Jurkat, Clone E6-1 (cell line): ENCODE measurements around the gene PRXL2B.
"Not testable (repeated sequence)": the region's sequence is repeated elsewhere in the genome, so short reads cannot be mapped to it uniquely, and the experiment has no call there.

ENCODE experiments used
- DNase-seq: peaks from one replicate; pipeline ENCODE4 v3.0.0-alpha.2; 2011; ENCODE audit warnings: low read depth, low spot score
- H3K4me3 ChIP-seq: 2 replicates; pipeline ENCODE4 v1.5.1; 2011; ENCODE audit warnings: mild to moderate bottlenecking, low read length, control low read depth, moderate library complexity

The PRXL2B gene

DNA sequence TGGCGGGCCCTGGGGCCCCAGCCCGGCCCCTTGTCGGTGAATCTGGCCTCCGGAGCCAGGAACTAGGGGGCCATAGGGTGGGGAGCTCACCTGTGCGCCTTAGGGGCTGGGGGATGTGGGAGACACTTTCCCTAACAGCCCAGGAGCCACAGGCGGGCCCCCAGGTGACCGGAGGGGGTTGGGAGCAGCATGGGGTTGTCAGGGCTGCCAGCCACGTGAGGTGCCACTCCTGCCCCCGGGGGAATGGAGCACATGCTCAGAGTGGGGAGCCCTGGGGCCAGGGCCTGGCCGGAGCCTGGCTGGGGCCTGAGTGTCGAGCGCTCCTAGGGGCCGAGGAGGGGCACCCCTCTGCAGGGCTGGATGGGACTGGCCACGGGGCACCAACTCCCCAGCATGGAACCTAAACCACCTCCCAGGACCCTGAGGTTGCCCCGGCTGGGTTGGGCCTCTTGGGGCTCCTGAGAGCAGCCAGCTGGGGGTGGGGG lies 19.9 kb downstream of the PRXL2B start:
- no peak overlapping the region for H3K4me3 ChIP-seq
- DNase-seq = no peak

DNA sequence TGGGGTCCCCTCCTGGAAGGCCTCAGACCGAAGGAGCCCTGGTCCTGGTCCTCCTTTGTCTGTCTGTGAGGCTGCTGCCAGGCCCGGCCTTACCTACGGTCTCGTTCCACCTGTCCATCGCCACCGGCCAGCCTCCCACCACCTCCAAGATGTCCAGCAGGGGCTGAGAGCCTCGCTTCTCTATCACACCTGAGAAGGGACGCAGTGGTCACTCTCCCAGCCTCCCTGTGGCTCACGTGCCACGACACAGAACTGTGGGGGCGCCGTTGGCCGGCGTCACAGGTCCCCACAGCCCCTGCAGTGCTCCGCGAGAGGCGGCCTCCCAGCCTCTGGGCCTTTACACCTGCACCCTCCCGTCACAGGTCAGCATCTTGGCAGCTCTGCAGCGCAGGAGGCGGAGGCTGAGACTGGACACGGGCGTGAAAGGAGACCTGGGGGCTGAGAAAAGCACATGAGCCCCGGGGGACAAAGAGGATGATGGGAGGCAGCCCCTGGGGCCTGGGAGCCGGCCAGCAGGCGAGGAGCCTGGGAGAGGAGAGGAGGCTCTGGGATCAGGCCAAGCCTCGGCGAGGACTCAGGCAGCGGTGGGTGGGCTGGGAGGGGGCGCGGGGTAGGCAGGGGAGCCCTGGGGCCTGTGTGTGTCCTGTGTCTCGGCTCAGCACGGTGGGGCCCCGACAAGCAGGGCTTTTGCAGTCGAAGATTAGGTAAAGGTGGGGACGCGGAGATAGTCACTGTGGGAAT lies 20.5 kb downstream of the PRXL2B start:
- no peak for DNase-seq

DNA sequence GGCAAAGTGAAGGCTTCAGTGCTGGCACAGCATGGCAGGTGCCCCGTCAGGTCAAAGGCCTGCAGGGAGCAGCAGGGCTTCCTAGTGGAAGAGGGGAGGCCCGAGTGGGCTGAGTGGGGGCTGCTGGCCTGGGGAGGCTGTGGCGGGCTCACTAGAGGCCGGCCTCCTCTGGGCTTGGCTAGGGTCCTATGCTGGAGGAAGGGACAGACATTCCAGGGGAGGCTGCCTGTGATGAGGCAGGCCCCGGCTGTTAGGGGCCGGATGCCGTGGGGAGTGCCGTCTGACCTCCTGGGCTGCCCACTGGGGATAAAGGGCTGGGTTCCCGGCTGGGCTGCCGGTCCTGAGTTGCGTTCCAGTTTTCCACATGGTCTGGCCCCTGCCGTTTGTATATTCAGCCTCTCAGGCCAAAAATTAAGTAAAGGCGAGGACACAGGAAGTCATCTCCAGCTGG lies 21.1 kb downstream of the PRXL2B start:
- no peak overlapping the region for H3K4me3 ChIP-seq
- DNase-seq = no peak

More for the DNA sequence above, 20.5 kb downstream of the PRXL2B start:
- no peak overlapping the region for H3K4me3 ChIP-seq

DNA sequence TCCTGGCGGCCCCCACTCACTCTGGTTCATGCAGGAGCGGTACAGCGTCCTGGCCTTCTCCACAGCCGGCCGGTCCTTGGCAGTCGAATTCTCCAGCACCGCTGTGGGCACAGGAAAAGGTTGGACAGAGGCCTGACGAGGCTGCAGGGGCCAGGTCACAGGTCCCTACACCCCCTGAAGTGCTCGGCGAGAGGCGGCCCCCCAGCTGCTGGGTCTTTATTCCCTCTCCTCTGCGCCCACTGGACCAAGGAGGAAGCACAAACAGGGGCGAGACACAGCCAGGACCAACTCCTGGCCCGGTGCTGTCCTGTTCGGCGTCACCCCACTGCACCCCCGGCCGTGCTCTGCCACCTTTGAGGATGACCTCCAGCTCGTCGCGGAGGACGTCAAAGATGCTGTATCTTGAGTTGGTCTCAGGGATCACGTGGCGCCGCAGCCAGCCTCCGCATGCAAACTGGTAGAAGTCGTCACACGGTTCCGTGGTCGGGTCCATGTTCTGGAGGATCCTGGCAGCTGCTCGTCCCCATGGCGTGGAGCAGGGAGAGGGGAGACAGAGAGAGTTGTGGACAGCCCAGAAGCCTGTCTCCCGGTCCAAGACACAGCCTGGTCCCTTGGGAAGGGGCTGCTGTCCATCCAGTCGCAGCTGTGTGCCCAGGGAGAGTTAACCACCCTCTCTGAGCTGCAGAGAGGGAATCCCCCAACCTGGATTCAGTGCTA lies 22.9 kb downstream of the PRXL2B start:
- DNase-seq = no peak
- no peak overlapping the region for H3K4me3 ChIP-seq

DNA sequence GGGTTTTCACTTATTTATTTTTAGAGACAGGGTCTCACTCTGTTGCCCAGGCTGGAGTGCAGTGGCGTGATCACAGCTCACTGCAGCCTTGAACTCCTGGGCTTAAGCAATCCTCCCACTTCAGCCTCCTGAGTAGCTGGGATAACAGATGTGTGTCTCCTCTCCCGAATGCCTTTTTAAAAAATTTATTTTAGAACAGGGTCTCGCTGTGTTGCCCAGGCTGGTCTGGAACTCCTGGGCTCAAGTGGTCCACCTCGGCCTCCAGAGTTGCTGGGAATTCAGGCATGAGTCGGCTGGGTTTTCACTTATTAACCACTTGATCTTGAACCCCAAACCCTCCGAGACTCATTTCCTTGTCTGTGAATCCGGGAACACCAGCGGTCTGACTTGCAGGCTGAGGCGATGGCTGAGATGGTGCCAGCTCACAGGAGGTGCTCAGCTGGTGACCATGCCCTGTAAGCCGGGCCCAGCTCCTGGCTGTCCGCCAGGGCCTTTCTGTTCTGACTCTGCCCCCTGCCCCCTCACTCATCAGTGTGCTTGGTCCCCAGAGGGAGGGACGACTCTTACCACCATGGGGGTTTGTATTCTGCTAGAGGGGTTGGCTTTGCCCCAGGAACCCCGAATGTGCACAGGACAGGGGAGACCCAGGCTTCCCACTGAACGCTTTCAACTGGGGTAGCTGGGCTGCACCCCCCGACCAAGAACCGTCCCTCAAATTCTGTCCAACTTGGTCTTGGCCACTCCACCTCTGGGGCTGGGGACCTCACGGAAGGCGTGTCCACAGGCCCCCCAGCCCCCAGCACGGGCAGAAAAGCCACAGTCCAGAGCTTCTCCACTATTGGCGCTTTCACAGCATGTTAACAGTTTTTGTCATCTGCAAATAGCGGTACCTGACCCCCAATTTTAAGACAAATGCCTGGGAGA lies 23.7 kb downstream of the PRXL2B start:
- no peak overlapping the region for H3K4me3 ChIP-seq
- DNase-seq = no peak

DNA sequence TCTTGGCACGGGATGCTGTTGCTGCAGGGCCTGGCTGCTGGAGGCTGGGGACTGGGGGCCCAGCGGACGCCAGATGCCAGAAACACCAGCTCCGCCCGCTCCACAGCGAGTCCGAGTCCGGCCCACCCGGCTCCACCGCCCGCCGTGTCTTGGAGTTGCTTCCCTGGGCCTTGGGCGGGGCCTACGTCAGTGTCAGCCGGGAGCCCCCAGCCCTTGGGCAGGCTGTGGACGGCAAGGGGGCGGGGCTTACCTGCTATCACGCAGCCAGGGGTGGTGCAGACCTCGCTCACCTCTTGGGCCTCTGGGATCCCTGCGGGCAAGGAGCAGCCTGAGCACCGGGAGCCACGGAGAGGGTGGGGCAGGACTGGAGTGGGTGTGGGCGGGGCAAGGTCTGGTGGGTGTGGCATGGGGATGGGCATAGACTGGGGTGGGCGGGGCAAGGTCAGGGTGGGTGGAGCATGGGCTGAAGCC lies 24.5 kb downstream of the PRXL2B start:
- DNase-seq = no peak
- no peak overlapping the region for H3K4me3 ChIP-seq

DNA sequence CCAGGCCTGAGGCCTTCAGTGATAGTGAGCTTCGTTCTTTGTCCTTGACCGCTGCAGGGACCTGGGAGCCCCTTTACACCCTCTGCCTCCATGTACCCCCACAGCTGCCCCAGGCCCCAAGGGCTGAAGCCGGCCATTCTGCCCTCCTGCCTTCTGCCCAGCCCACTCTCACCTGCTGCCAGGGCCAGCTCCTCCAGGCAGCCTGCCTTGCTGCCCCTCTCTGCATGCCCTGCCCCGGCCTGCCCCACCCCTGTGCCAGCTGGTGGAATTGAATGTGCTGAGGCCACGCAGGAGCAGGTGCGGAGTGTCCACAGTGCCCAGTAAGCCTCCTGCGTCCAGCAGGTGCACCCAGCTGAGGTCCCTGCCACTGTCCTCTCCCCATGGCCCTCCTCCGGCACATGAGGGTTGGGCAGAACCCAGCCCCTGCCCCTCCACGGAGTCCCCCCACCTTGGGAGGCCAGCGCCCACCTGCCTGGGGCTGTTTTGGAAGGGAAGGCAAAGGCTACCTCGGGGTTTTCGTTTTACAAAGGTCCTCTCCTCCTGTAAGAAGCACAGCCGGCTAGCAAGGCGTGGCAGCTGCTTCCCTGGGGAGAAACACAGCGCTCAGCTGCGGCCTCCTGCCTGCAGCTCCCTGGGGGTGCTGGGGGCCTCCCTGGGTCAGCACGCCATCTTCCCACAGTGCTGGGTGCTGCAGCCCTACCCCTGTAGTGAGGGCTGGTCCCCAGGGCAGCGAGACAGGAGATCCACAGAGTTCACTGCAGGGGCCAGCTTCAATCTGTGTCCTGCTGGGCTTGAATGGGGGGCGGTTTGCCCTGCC lies 25.3 kb downstream of the PRXL2B start:
- no peak for DNase-seq
- H3K4me3 ChIP-seq = no peak overlapping the region

DNA sequence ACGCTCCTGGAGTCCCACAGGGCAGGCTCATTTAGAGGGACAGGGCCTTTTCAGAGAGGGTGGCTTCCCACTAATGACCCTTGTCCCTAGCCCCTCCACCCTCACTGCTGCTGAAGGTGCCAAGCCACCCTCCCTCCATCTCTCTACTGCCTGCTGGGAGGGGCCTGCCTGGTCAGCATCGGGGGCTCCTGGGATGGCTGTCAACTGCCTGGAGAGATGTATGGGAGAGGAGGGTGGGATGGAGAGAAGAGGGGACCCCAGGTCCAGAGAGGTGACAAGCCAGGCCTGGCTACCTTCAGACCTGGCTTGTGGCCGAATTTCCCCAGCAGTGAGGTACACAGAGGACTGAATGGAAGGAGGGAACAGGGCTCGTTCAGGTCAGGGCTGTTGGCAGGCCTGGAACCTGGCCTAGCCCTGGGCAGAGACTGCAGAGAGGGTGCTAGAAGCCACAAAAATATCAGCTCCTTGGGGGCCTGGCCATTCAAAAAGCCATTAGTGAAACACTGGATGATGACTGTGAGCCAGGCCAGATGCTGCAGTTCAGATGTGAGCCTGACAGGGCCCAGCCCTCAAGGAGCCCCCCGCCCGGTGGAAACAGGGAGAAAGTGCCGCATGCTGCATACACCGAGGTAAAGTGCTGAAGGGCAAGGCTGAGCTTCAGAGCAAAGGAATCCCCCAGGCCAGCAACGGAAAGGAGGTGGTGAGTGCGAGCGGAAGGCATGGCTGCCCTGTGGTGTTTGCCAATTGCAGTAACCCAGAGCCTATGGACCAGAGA lies 26.2 kb downstream of the PRXL2B start:
- no peak for DNase-seq
- no peak overlapping the region for H3K4me3 ChIP-seq

DNA sequence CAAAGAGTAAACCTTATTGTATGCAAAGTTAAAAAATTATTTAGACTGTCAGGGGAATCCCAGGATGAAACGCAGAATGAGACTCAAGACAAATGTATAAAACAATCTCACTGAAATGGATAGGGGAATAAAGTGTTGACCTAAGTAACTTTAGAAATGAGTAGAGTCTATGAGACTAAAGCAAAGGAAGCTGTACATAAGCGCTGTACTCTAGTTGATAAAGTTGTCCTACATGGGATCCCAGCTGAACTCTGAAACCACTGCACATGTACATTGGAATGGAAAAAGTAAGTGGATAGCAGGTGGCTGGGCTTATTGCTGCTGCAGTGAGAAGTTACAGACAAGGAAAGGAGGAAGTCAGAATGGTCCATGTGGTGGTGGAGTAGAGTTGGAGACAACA lies 27.6 kb downstream of the PRXL2B start:
- H3K4me3 ChIP-seq = no peak overlapping the region
- DNase-seq = no peak

DNA sequence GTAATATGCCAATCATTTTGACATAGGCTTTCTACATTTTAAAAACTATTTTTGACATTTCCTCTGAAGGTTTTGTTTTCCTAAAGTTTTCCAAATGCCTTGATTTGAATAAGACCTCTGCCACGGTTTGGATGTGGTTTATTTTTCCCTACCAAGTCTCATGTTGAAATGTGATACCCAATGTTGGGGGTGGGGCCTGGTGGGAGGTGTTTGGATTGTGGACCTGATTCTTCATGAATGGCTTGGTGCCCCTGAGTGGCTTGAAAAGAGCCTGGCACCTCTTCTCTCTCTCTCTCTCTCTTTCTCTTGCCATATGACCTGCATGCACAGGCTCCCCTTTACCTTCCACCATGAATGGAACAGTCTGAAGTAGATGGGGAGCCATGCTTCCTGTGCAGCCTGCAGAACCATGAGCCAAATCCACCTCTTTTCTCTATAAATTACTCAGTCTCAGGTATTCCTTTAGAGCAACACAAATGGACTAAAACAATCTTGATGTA lies 31.4 kb downstream of the PRXL2B start:
- DNase-seq = no peak
- H3K4me3 ChIP-seq = no peak overlapping the region

DNA sequence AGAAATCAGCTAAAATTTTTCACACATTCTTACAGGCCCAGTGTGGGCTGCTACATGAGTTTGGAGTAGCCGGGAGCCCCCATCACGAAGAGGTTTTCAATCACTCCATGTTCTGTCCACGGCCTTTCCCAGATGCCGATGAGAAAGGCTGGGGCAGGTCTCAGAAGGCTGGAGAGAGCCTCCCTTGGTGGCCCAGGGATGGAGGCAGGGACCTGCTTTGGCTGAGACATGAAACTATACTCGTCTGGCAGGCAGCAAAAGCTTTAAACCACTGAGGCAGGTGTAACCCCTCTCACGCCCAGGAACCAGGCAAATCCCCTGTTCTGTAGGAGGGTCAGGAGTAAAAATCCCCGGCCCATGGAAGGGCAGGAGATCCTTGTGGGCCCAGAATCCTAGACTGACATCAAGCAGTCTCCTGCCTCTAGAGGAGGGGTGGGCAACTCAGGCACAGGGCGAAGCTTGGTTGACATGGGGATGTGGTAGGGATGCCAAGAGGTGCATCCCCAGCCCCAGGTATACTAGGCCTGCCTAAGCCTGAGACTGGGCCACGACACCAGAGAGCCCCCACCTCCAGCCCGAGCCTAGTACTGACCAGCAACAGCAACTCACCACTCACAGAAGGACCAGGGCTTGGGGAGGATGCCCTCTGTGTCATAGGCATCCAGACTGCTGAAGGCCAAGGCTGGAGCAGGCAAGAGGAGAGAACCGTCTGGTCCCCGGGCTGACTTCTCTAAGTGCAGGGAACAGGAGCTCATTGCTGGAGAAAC lies 37.2 kb downstream of the PRXL2B start:
- no peak for DNase-seq
- no peak overlapping the region for H3K4me3 ChIP-seq

DNA sequence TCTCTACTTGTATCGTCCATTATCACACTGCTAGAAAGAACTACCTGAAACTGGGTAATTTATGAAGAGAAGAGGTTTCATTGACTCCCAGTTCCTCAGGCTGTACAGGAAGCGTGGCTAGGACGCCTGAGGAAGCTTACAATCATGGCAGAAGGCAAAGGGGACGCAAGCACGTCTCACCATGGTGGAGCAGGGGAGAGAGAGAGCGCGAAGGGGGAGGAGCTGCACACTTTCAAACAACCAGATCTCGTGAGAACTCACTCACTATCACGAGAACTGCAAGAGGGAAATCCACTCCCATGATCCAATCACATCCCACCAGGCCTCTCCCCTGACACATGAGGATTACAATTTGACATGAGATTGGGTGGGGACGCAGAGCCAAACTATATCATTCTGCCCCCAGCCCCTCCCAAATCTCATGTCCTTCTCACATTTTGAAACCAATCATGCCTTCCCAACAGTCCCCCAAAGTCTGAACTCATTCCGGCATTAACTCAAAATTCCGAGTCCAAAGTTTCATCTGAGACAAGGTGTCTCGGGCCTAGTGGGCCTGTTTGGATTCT lies 38.2 kb downstream of the PRXL2B start:
- H3K4me3 ChIP-seq = no peak overlapping the region
- no peak for DNase-seq

DNA sequence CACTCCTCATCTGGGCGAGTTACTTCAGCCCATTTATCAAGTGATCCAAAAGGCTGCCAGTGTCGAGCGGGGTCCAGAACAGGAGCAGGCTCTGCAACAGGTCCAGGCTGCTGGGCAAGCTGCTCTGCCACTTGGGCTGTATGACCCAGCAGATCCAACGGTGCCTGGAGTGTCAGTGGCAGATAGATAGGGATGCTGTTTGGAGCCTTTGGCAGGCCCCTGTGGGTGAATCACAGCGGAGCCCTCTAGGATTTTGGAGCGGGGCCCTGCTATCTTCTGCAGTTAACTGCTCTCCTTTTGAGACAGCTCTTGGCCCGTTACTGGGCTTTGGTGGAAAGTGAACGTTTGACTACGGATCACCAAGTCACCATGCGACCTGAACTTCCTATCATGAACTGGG lies 38.7 kb downstream of the PRXL2B start:
- DNase-seq = no peak
- no peak overlapping the region for H3K4me3 ChIP-seq

DNA sequence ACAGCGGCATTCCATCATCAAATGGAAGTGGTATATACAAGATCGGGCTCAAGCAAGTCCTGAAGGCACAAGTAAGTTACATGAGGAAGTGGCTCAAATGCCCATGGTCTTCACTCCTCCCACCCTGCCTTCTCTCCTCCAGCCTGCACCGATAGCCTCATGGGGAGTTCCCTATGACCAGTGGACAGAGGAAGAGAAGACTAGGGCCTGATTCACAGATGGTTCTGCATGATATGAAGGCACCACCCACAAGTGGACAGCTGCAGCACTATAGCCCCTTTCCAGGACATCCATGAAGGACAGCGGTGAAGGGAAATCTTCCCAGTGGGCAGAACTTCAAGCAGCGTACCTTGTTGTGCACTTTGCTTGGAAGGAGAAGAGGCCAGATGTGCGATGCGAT lies 39.2 kb downstream of the PRXL2B start:
- not testable (repeated sequence) for H3K4me3 ChIP-seq, DNase-seq

DNA sequence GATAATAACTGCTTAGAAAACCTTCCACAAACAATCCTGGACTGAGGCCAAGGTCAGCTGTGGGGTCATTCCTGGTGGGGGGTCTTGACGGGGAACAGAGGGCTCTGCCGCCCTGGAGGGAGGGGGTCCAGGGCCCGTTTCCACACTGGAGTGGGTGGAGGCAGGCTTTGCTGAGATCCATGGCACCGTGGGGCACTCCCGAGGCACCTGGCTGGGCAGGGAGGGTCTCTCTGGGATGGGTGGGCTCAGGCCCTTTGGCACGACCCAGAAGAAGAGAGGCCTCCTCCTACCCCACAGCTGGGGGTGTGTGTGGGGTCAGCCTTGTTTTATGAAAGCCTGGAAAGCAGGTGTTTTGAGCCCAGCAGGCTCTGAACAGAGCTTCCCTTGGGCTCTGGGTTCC lies 41.2 kb downstream of the PRXL2B start:
- no peak for DNase-seq
- H3K4me3 ChIP-seq = no peak overlapping the region

DNA sequence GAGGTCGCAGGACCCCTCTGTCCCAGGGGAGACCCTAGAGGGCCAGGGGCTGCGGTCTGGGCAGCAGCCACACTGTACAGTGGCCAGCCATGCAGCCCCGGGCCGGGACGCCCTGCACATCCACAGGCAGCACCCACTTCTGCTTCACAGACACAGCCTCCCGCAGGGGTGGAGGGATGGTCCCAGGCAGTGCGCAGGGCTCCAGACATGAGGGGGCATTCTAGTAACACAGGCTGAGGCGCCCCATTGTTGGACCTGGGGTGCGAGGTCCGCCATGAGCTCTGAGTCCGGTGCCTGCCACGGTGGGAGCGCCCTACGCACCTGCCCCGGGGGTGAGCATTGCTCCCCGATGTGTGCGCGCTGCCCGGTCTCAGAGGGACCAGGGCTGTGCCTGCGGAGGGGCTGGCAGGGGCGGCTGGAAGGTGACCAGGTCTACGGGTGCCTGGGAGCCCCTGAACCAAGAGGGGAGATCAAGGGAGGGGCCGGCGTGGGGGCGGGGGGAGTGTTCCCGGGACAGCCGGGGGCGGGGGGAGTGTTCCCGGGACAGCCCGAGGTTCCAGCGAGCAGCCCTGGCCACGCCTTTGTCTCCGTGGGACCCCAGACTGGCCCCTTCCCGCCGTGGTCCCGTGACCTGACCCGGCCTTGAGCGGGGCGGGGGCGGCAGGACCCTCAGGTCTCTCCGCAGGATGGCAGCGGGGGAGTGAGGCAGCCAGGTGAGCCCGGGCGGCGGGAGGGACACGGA lies 41.8 kb downstream of the PRXL2B start:
- no peak overlapping the region for H3K4me3 ChIP-seq
- DNase-seq = no peak
